Panc1 (cell line): ENCODE measurements around the gene GATD1. TPM values are rescaled to one million over a fixed set of nuclear protein-coding genes. Genes with fewer than 3 reads are reported as not detected.
A peak's percentile ranks its signal among the peaks of the same experiment; 100 is the strongest.

Source experiments
- ATAC-seq: fragments of 200-7000 bp; cut with Tn5 transposase; 2 replicates; pipeline ENCODE4 v1.9.1; 2020; ENCODE audit warnings: mild to moderate bottlenecking, moderate library complexity
- BruUV-seq: library from RNA; stranded (reverse); fragments of 400-500 nt; replicated peaks from 2 replicates; lab custom pipeline; 2021; lab: Mats Ljungman, UMichigan
- CTCF ChIA-PET: fragments of 300-600 bp; sonication (Branson Sonifier 250); formaldehyde crosslinking; loops from one replicate; lab custom pipeline; 2022; ENCODE audit warnings: antibody characterized with exemption; lab: Charles Lee
- POLR2A ChIA-PET: fragments of 300-600 bp; sonication (Branson Sonifier 250); formaldehyde crosslinking; loops from one replicate; lab custom pipeline; 2022; ENCODE audit warnings: antibody characterized with exemption; lab: Charles Lee
- DNase-seq: peaks from one replicate; pipeline ENCODE4 v3.0.0-alpha.2; 2010; ENCODE audit warnings: low read depth, low spot score
- H3K27ac ChIP-seq: 2 replicates; pipeline ENCODE4 v1.5.1; 2011; ENCODE audit warnings: mild to moderate bottlenecking, low read length, inconsistent platforms
- H3K27me3 ChIP-seq: fragments of 200-500 bp; sonication (Bioruptor generic); 2 replicates; pipeline ENCODE4 v1.6.0; 2014; ENCODE audit warnings: low read length, inconsistent platforms; ENCODE audit not compliant: control insufficient read depth, insufficient read depth
- H3K36me3 ChIP-seq: fragments of 200-500 bp; sonication (Bioruptor generic); 2 replicates; pipeline ENCODE4 v1.5.1; 2014; ENCODE audit warnings: inconsistent platforms, mild to moderate bottlenecking, low read length, moderate library complexity; ENCODE audit not compliant: control insufficient read depth, insufficient read depth
- H3K4me1 ChIP-seq: 2 replicates; pipeline ENCODE4 v1.5.1; 2011; ENCODE audit warnings: inconsistent platforms, mild to moderate bottlenecking, low read length, moderate library complexity; ENCODE audit not compliant: control insufficient read depth, insufficient read depth
- H3K4me3 ChIP-seq, 2 experiments: 2 replicates each; pipeline ENCODE4 v1.5.1; 2011 to 2012; ENCODE audit warnings: low read depth in 2 of 2, low read length in 2 of 2, mild to moderate bottlenecking in 2 of 2, inconsistent platforms in 1 of 2, moderate library complexity in 1 of 2
- H3K9me3 ChIP-seq: fragments of 200-500 bp; sonication (Bioruptor generic); 2 replicates; pipeline ENCODE4 v1.5.1; 2014; ENCODE audit warnings: low read depth, mild to moderate bottlenecking, inconsistent platforms, low read length, moderate library complexity; ENCODE audit not compliant: control insufficient read depth, insufficient read depth
- POLR2AphosphoS5 ChIP-seq: IDR thresholded peaks from 2 replicates; pipeline ENCODE4 v1.6.1; 2012; ENCODE audit warnings: mild to moderate bottlenecking, low read depth, low read length, moderate library complexity
- SIN3A ChIP-seq: IDR thresholded peaks from 2 replicates; pipeline ENCODE4 v1.6.1; 2012; ENCODE audit warnings: low read depth, mild to moderate bottlenecking, low read length, moderate library complexity, borderline replicate concordance; ENCODE audit not compliant: insufficient read depth
- TCF7L2 ChIP-seq: IDR thresholded peaks from 2 replicates; pipeline ENCODE4 v1.6.1; 2011; ENCODE audit warnings: mild to moderate bottlenecking, low read depth, low read length, inconsistent platforms
- in situ Hi-C: cut with HindIII; loops from 2 replicates; pipeline ENCODE4 v1.10.0; 2016; ENCODE audit warnings: low sequenced_read_pairs, low pct_unique_long_range_greater_than_20kb
- intact Hi-C: fragments of 100-400 bp; cut with micrococcal nuclease; formaldehyde crosslinking; loops from one replicate; pipeline ENCODE4 v1.10.0; 2022; ENCODE audit not compliant: unreplicated experiment
- total RNA-seq: library from RNA; stranded (reverse); gene quantifications from one replicate; pipeline ENCODE4 v1.2.1, GENCODE V29; 2021; ENCODE audit not compliant: unreplicated experiment
- TF ChIP-seq, protein P1 (sequence below), 2 experiments: IDR thresholded peaks; 2 replicates each; pipeline ENCODE4 v1.6.1; 2011 to 2012; ENCODE audit warnings: low read depth in 2 of 2, control low read depth in 1 of 2, low read length in 1 of 2, mild to moderate bottlenecking in 1 of 2, moderate library complexity in 1 of 2; ENCODE audit not compliant: insufficient read depth in 1 of 2
- TF ChIP-seq, protein P2 (sequence below): fragments of 450-650 bp; IDR thresholded peaks from 2 replicates; pipeline ENCODE4 v1.5.1; 2017; ENCODE audit warnings: mild to moderate bottlenecking

The GATD1 gene
- total RNA-seq, 1 experiment from 2014 or later = 229 TPM

DNA sequence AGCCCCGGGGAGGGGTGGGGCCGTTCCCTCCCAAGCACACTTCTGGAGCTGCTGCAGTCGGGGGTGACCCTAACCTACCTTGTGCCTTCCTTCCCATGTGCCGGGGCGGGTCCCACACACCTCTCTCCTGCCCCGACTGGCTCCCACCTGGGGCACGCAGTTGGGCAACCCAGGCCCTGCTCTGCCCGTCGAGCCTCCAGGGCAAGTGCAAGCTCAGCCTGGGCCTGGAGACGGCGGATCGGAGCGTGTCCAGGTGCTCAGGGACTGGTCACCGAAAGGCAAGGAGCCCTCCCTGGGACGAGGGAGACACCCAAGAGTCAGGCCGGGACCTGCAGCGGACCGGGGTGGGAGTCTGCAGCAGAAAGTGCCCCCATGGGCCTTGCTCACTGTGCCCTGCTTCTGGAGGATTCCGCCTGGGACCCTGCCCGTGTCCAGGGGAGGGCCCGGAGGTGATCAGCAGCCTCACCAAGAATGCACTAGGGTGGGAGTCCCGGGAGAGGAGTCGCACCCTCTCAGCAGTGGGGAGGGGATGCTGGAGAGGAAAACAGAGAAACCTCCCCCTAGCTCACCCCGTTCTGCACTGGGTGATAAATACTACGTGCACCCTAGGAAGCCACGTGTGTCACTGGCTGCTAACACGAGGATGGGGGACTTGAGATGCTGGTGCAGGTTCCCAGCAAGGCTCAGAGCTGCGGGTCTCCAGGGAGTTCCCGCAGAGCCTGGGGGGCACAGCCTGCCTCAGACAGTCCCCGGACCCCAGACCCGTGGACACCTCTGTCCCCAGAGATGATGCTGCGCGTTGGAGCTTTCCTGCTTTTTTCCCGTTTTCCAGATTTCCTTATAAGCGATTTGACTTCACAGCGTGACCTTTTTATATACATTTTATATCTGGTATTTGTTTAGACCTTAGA, 5.2 kb upstream of the GATD1 start:
- DNase-seq = no peak
- Histone ChIP-seq H3K36me3 (peaks cover 2% of the 10 kb centered on the region; the same call in 1 of the 2 replicates), H3K27me3 (no peaks in the 10 kb centered on the region), H3K9me3 (no peaks in the 10 kb centered on the region), H3K4me3 (no peak overlapping the region), H3K4me1 (peaks cover 17% of the 10 kb centered on the region), H3K27ac (no peak overlapping the region)
- in situ Hi-C loops = no loop called here
- no peak for TF ChIP-seq POLR2AphosphoS5
- TF ChIP-seq, protein P1, sequence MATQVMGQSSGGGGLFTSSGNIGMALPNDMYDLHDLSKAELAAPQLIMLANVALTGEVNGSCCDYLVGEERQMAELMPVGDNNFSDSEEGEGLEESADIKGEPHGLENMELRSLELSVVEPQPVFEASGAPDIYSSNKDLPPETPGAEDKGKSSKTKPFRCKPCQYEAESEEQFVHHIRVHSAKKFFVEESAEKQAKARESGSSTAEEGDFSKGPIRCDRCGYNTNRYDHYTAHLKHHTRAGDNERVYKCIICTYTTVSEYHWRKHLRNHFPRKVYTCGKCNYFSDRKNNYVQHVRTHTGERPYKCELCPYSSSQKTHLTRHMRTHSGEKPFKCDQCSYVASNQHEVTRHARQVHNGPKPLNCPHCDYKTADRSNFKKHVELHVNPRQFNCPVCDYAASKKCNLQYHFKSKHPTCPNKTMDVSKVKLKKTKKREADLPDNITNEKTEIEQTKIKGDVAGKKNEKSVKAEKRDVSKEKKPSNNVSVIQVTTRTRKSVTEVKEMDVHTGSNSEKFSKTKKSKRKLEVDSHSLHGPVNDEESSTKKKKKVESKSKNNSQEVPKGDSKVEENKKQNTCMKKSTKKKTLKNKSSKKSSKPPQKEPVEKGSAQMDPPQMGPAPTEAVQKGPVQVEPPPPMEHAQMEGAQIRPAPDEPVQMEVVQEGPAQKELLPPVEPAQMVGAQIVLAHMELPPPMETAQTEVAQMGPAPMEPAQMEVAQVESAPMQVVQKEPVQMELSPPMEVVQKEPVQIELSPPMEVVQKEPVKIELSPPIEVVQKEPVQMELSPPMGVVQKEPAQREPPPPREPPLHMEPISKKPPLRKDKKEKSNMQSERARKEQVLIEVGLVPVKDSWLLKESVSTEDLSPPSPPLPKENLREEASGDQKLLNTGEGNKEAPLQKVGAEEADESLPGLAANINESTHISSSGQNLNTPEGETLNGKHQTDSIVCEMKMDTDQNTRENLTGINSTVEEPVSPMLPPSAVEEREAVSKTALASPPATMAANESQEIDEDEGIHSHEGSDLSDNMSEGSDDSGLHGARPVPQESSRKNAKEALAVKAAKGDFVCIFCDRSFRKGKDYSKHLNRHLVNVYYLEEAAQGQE (IDR thresholded peaks at IDR 0.05; ENCODE audit: insufficient read depth in 1 of 2, low read depth in 2 of 2, low read length in 1 of 2) = no peak
- TF ChIP-seq, protein P2, sequence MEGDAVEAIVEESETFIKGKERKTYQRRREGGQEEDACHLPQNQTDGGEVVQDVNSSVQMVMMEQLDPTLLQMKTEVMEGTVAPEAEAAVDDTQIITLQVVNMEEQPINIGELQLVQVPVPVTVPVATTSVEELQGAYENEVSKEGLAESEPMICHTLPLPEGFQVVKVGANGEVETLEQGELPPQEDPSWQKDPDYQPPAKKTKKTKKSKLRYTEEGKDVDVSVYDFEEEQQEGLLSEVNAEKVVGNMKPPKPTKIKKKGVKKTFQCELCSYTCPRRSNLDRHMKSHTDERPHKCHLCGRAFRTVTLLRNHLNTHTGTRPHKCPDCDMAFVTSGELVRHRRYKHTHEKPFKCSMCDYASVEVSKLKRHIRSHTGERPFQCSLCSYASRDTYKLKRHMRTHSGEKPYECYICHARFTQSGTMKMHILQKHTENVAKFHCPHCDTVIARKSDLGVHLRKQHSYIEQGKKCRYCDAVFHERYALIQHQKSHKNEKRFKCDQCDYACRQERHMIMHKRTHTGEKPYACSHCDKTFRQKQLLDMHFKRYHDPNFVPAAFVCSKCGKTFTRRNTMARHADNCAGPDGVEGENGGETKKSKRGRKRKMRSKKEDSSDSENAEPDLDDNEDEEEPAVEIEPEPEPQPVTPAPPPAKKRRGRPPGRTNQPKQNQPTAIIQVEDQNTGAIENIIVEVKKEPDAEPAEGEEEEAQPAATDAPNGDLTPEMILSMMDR = no peak
- BruUV-seq = no TSS peak
- ChIA-PET POLR2A (interaction anchor here (0.5 kb wide), 1 partner anchor 28 kb away, joined by 4 read pairs; no protein-coding TSS in a partner anchor), CTCF (no interaction called here)
- no peak for ATAC-seq
- intact Hi-C loops = no loop called here

DNA sequence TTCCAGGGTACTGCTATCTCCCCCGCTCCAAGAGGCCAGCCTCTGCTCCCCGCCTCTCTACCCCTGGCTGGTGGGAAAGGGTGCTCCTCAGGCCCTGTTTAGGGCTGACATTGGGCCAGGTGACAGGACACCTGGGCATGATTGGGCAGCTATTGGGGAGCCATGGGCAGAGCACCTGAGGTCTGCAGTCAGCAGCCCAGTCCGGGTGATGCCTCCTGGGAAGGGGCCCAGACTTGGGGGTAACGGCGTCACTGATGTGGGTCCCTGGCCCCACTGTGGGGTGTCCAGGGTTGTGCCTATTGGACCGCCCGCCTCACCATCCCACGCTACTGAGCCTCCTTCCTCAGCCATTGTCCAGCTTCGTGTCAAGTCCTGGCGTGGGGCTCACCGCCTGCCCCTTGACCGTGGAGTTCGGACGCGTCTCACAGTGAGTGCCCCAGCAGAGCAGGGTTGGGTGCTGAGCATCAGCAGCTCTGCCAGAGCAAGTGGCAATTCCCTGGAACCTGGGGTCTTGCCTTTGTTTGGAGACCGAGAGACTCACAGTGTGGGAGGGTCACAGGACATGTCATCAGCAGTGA, 2.8 kb upstream of the GATD1 start:
- in situ Hi-C loops = no loop called here
- no peak for DNase-seq
- no peak overlapping the region for H3K4me3 ChIP-seq
- POLR2A ChIA-PET = no interaction called here
- TF ChIP-seq TCF7L2 = no peak
- TF ChIP-seq SIN3A = no peak
- TF ChIP-seq, protein P2 = no peak
- TF ChIP-seq, protein P1 (IDR thresholded peaks at IDR 0.05; ENCODE audit: insufficient read depth in 1 of 2, low read depth in 2 of 2, low read length in 1 of 2) = no peak
- no peak for TF ChIP-seq POLR2AphosphoS5
- peaks cover 24% of the 10 kb centered on the region for H3K4me1 ChIP-seq
- ATAC-seq = no peak
- no TSS peak for BruUV-seq
- 0 out of 2 replicates have a peak overlapping the region, but pooled peaks have one; percentile 8 for H3K27ac ChIP-seq
- peaks cover 2% of the 10 kb centered on the region; the same call in 1 of the 2 replicates for H3K36me3 ChIP-seq
- H3K27me3 ChIP-seq = no peaks in the 10 kb centered on the region
- intact Hi-C loops = no loop called here
- CTCF ChIA-PET = no interaction called here
- H3K9me3 ChIP-seq = no peaks in the 10 kb centered on the region
